Activated B cell treated with CpG ODN at 0.5 μM for 24 hours (primary cell): Measurements from ENCODE around the gene ART5. TPM values are rescaled to one million over a fixed set of nuclear protein-coding genes. Genes with fewer than 3 reads are reported as not detected.
"Not testable (repeated sequence)": the region's sequence is repeated elsewhere in the genome, so short reads cannot be mapped to it uniquely, and the experiment has no call there.

Source experiments
- ATAC-seq: fragments of 200-7000 bp; cut with Tn5 transposase; one replicate; pipeline ENCODE4 v1.10.0; 2021; ENCODE audit warnings: low read depth, mild to moderate bottlenecking, moderate library complexity
- CTCF ChIA-PET: fragments of 350-600 bp; sonication (Branson Sonifier 250); formaldehyde crosslinking; loops from one replicate; lab custom pipeline; 2021; ENCODE audit warnings: antibody characterized with exemption; lab: Charles Lee
- POLR2A ChIA-PET: fragments of 350-600 bp; sonication (Branson Sonifier 250); formaldehyde crosslinking; loops from one replicate; lab custom pipeline; 2021; ENCODE audit warnings: antibody characterized with exemption; lab: Charles Lee
- DNase-seq: peaks from one replicate; pipeline ENCODE4 v3.0.0; 2022
- H3K27ac Mint-ChIP-seq: one replicate; pipeline ENCODE4 v1.8.0; 2020; ENCODE audit warnings: mixed read lengths
- H3K27me3 Mint-ChIP-seq: one replicate; pipeline ENCODE4 v1.8.0; 2021; ENCODE audit warnings: mixed read lengths
- H3K36me3 Mint-ChIP-seq: one replicate; pipeline ENCODE4 v1.8.0; 2021; ENCODE audit warnings: low read depth, mixed read lengths
- H3K4me1 Mint-ChIP-seq: one replicate; pipeline ENCODE4 v1.8.0; 2021; ENCODE audit warnings: mixed read lengths
- H3K4me3 Mint-ChIP-seq: one replicate; pipeline ENCODE4 v1.8.0; 2020; ENCODE audit warnings: mild to moderate bottlenecking, mixed read lengths
- H3K9me3 Mint-ChIP-seq: one replicate; pipeline ENCODE4 v1.8.0; 2020; ENCODE audit warnings: mixed read lengths
- CTCF ChIP-seq: fragments of 200-600 bp; IDR thresholded peaks from one replicate; pipeline ENCODE4 v1.8.0; 2022; ENCODE audit warnings: antibody characterized with exemption, mild to moderate bottlenecking
- intact Hi-C: fragments of 100-400 bp; cut with micrococcal nuclease; formaldehyde crosslinking; loops from one replicate; pipeline ENCODE4 v1.15.1; 2024
- total RNA-seq: library from RNA; stranded (reverse); gene quantifications from 2 replicates; pipeline ENCODE4 v1.2.3, GENCODE V29; 2022

Gene ART5
- total RNA-seq, 1 donor from 2014 or later, result not detected

GRCh38 chr11:3655547-3655946, 13.8 kb upstream of the ART5 start:
- CTCF ChIA-PET, result no interaction called here
- no peaks in the 10 kb centered on the region for H3K9me3 Mint-ChIP-seq
- POLR2A ChIA-PET, result no interaction called here
- peaks cover 12% of the 10 kb centered on the region for H3K27me3 Mint-ChIP-seq
- H3K27ac Mint-ChIP-seq, result no peak overlapping the region
- DNase-seq (no peak), ATAC-seq (no peak)
- no peaks in the 10 kb centered on the region for H3K36me3 Mint-ChIP-seq
- no peaks in the 10 kb centered on the region for H3K4me1 Mint-ChIP-seq
- no peak for TF ChIP-seq CTCF
- intact Hi-C loops, result no loop called here
- no peak overlapping the region for H3K4me3 Mint-ChIP-seq

GRCh38 chr11:3652514-3652913, 10.7 kb upstream of the ART5 start:
- CTCF ChIA-PET, H3K9me3 Mint-ChIP-seq: not testable (repeated sequence)
- H3K27me3 Mint-ChIP-seq, result peaks cover 28% of the 10 kb centered on the region

GRCh38 chr11:3649374-3649773, 7.6 kb upstream of the ART5 start:
- H3K9me3 Mint-ChIP-seq, H3K4me3 Mint-ChIP-seq, ATAC-seq, CTCF ChIA-PET, H3K4me1 Mint-ChIP-seq, intact Hi-C loops, DNase-seq, POLR2A ChIA-PET, H3K36me3 Mint-ChIP-seq, H3K27ac Mint-ChIP-seq: not testable (repeated sequence)
- peaks cover 43% of the 10 kb centered on the region for H3K27me3 Mint-ChIP-seq

More at GRCh38 chr11:3652514-3652913, 10.7 kb upstream of the ART5 start:
- H3K27ac Mint-ChIP-seq, H3K4me1 Mint-ChIP-seq, H3K36me3 Mint-ChIP-seq, DNase-seq, ATAC-seq, intact Hi-C loops, POLR2A ChIA-PET, H3K4me3 Mint-ChIP-seq: not testable (repeated sequence)

- H3K27ac Mint-ChIP-seq, intact Hi-C loops: not testable (repeated sequence)
- H3K27me3 Mint-ChIP-seq, result peaks cover 47% of the 10 kb centered on the region
Observed at GRCh38 chr11:3648843-3649242, 7.1 kb upstream of the ART5 start.

GRCh38 chr11:3645552-3645951, 3.8 kb upstream of the ART5 start:
- TF ChIP-seq CTCF, result no peak
- ATAC-seq (no peak), DNase-seq (no peak)
- Mint-ChIP-seq H3K9me3 (no peaks in the 10 kb centered on the region), H3K27me3 (peaks cover 58% of the 10 kb centered on the region), H3K36me3 (no peaks in the 10 kb centered on the region), H3K4me1 (peaks cover 9% of the 10 kb centered on the region), H3K27ac (no peak overlapping the region), H3K4me3 (no peak overlapping the region)
- ChIA-PET CTCF (no interaction called here), POLR2A (no interaction called here)
- intact Hi-C loops, result no loop called here

More at GRCh38 chr11:3648843-3649242, 7.1 kb upstream of the ART5 start:
- H3K36me3 Mint-ChIP-seq, CTCF ChIA-PET, H3K9me3 Mint-ChIP-seq, ATAC-seq, H3K4me3 Mint-ChIP-seq, H3K4me1 Mint-ChIP-seq, DNase-seq, POLR2A ChIA-PET: not testable (repeated sequence)

- Mint-ChIP-seq H3K27ac (no peak within 1 kb of the TSS), H3K9me3 (no peaks in the 10 kb centered on the region), H3K36me3 (no peaks in the 10 kb centered on the region), H3K4me1 (peaks cover 9% of the 10 kb centered on the region), H3K4me3 (no peak within 1 kb of the TSS), H3K27me3 (peaks cover 61% of the 10 kb centered on the region)
- intact Hi-C loops, result no loop called here
- ATAC-seq, result no peak
- no peak for DNase-seq
- no peak for TF ChIP-seq CTCF
- CTCF ChIA-PET, result no interaction called here
- POLR2A ChIA-PET, result no interaction called here
Observed at GRCh38 chr11:3644817-3645235, 3.0 kb upstream of the ART5 start, which contains the start of gene ART1. Gene ART1, plus strand, starts transcription at chr11:3645128. Its CDS starts 14,086 bp downstream, at chr11:3659214.

- H3K9me3 Mint-ChIP-seq, H3K27ac Mint-ChIP-seq, ATAC-seq, POLR2A ChIA-PET, intact Hi-C loops, DNase-seq, H3K4me1 Mint-ChIP-seq, H3K36me3 Mint-ChIP-seq, CTCF ChIA-PET, H3K4me3 Mint-ChIP-seq: not testable (repeated sequence)
- H3K27me3 Mint-ChIP-seq, result peaks cover 55% of the 10 kb centered on the region
Observed at GRCh38 chr11:3643102-3643546, 1.3 kb upstream of the ART5 start.
